Sigmoid colon (tissue), 7 donors: ENCODE results near the gene SCAI. TPM values are rescaled to one million over a fixed set of nuclear protein-coding genes. Genes with fewer than 3 reads are reported as not detected.

Source experiments
- DNase-seq: peaks from one replicate; pipeline ENCODE4 v3.0.0-alpha.2; 2019
- H3K27ac ChIP-seq, 4 donors: fragments of 200-600 bp; sonication (generic); one replicate each; pipeline ENCODE4 v1.5.1; 2016 to 2019; ENCODE audit warnings: mild to moderate bottlenecking in 1 of 4
- H3K27me3 ChIP-seq, 3 donors: fragments of 200-600 bp; sonication (generic); one replicate each; pipeline ENCODE4 v1.5.1; 2019; ENCODE audit warnings: mild to moderate bottlenecking in 1 of 3
- H3K36me3 ChIP-seq, 4 donors: fragments of 200-600 bp; sonication (generic); one replicate each; pipeline ENCODE4 v1.5.1; 2016 to 2019
- H3K4me1 ChIP-seq, 4 donors: fragments of 200-600 bp; sonication (generic); one replicate each; pipeline ENCODE4 v1.5.1; 2017 to 2019
- H3K4me3 ChIP-seq, 4 donors: fragments of 200-600 bp; sonication (generic); one replicate each; pipeline ENCODE4 v1.5.1; 2017 to 2019; ENCODE audit warnings: mild to moderate bottlenecking in 2 of 4, moderate library complexity in 1 of 4
- H3K9me3 ChIP-seq, 4 donors: fragments of 200-600 bp in 3 of 4; sonication (generic) in 3 of 4; one replicate each; pipeline versions ENCODE4 v1.5.1 to v1.6.1; 2013 to 2019
- CTCF ChIP-seq, 4 experiments: fragments of 450-650 bp in 3 of 4; fragments of 200-600 bp in 1 of 4; IDR thresholded peaks; one replicate each; pipeline ENCODE4 v1.5.1; 2016 to 2019; ENCODE audit warnings: antibody characterized with exemption in 4 of 4, mild to moderate bottlenecking in 3 of 4, moderate library complexity in 2 of 4
- EP300 ChIP-seq, 4 donors: sonication (generic); formaldehyde crosslinking; IDR thresholded peaks; one replicate each; pipeline ENCODE4 v1.6.1; 2017; ENCODE audit warnings: antibody characterized with exemption in 4 of 4
- POLR2A ChIP-seq, 2 donors: fragments of 450-650 bp; IDR thresholded peaks; one replicate each; pipeline ENCODE4 v1.6.1; 2016; ENCODE audit warnings: antibody characterized with exemption in 2 of 2, mild to moderate bottlenecking in 2 of 2, moderate library complexity in 2 of 2
- POLR2AphosphoS5 ChIP-seq, 4 donors: sonication (generic); formaldehyde crosslinking; IDR thresholded peaks; one replicate each; pipeline ENCODE4 v1.6.1; 2017; ENCODE audit warnings: antibody characterized with exemption in 4 of 4
- WGBS, 2 donors: extraction: QIAGEN DNeasy Blood & Tissue Kit; methylation state at CpG; one replicate each; pipeline ENCODE4 v1.1.7; 2013; 5-methylcytosine and 5-hydroxymethylcytosine counted together
- intact Hi-C: fragments of 100-400 bp; cut with DNase I; formaldehyde crosslinking; loops from one replicate; pipeline ENCODE4 v1.15.1; 2023
- polyA plus RNA-seq, 3 donors: library from polyadenylated mRNA; stranded (reverse); fragments of 200-250 nt; gene quantifications; one replicate each; pipeline ENCODE4 v1.2.3, GENCODE V29; 2013
- total RNA-seq, 4 donors: library from RNA; depleted of rRNA; stranded (reverse); fragments of >200 nt; gene quantifications; one replicate each; pipeline ENCODE4 v1.1.0, GENCODE V29; 2016
- donor health status: healthy with polysubstance abuse.
- donor health status: Bipolar disorder and iron deficiency.
- donor health status: healthy.

SCAI gene
- total and polyA plus RNA-seq, 7 donors: under 0.01 to 15.8 (median 5.4) TPM

- Histone ChIP-seq H3K4me3 (no peak overlapping the region), H3K36me3 (peaks cover 5 to 85% (median 43%) of the 10 kb centered on the region in 4 donors), H3K27ac (no peak overlapping the region), H3K9me3 (no peaks in the 10 kb centered on the region), H3K4me1 (no peaks in the 10 kb centered on the region), H3K27me3 (no peaks in the 10 kb centered on the region)
- TF ChIP-seq EP300 (IDR thresholded peaks at IDR 0.05) (no peak), POLR2AphosphoS5 (IDR thresholded peaks at IDR 0.05) (no peak), CTCF (IDR thresholded peaks at IDR 0.05) (no peak), POLR2A (IDR thresholded peaks at IDR 0.05) (no peak)
- intact Hi-C loops: no loop called here
- no peak for DNase-seq
These were observed 248.6 kb downstream of the SCAI start for GRCh38 chr9:124894741-124895170.

GRCh38 chr9:124894035-124894740, 249.1 kb downstream of the SCAI start:
- no peak overlapping the region for H3K4me3 ChIP-seq
- no peak overlapping the region for H3K27ac ChIP-seq
- H3K27me3 ChIP-seq: no peaks in the 10 kb centered on the region
- intact Hi-C loops: no loop called here
- TF ChIP-seq CTCF (IDR thresholded peaks at IDR 0.05) (no peak), EP300 (IDR thresholded peaks at IDR 0.05) (no peak), POLR2A (IDR thresholded peaks at IDR 0.05) (no peak), POLR2AphosphoS5 (IDR thresholded peaks at IDR 0.05) (no peak)
- DNase-seq: no peak
- no peaks in the 10 kb centered on the region for H3K9me3 ChIP-seq
- H3K4me1 ChIP-seq: no peaks in the 10 kb centered on the region
- WGBS, 2 donors: 87 to 93% methylated on average over 9 of the region's 9 CpGs
- H3K36me3 ChIP-seq: peaks cover 11 to 85% (median 42%) of the 10 kb centered on the region in 4 donors

Other genes starting within 250 kb of the SCAI start
- 10 to 100 TPM; 15.1 to 32.1 (median 23.6) TPM for gene GOLGA1, start 202.4 kb downstream of the SCAI start, total RNA-seq
- gene GOLGA1, start 202.4 kb downstream of the SCAI start, polyA plus RNA-seq: 10 to 100 TPM in 2 of 3 donors, 1 to 10 TPM in 1; 7.8 to 12.7 (median 11.2) TPM
- 10 to 100 TPM; 24.9 to 34.6 (median 31.5) TPM for gene PPP6C, start 46.3 kb upstream of the SCAI start, total RNA-seq
- gene PPP6C, start 46.3 kb upstream of the SCAI start, polyA plus RNA-seq: 10 to 100 TPM; 24.8 to 41.6 (median 37.8) TPM
- 10 to 100 TPM in 3 of 4 donors, 1 to 10 TPM in 1; 9.4 to 18.6 (median 14.9) TPM for gene RABEPK, start 57.0 kb upstream of the SCAI start, total RNA-seq
- 10 to 100 TPM; 16.2 to 24.4 (median 18.3) TPM for gene RABEPK, start 57.0 kb upstream of the SCAI start, polyA plus RNA-seq
- gene HSPA5, start 97.8 kb upstream of the SCAI start, total RNA-seq: 10 to 100 TPM; 46.5 to 65.4 (median 58.7) TPM
- gene HSPA5, start 97.8 kb upstream of the SCAI start, polyA plus RNA-seq: 100 to 1,000 TPM in 1 of 3 donors, 10 to 100 TPM in 2; 15.6 to 208 (median 79.3) TPM
- gene GAPVD1, start 118.3 kb upstream of the SCAI start, total RNA-seq: 100 to 1,000 TPM in 1 of 4 donors, 10 to 100 TPM in 3; 44.9 to 182 (median 54.3) TPM
- 10 to 100 TPM in 1 of 3 donors, 1 to 10 TPM in 2; 3.0 to 12.7 (median 5.1) TPM for gene GAPVD1, start 118.3 kb upstream of the SCAI start, polyA plus RNA-seq